GM12873 (cell line): ENCODE measurements around the gene CCDC68.

ENCODE experiments used
- TF ChIP-seq, protein P1 (sequence below): IDR thresholded peaks from 2 replicates; pipeline ENCODE4 v1.5.1; 2012; ENCODE audit warnings: low read depth, mild to moderate bottlenecking, moderate library complexity, low read length, control low read depth; ENCODE audit not compliant: insufficient read depth; ENCODE audit errors: missing control alignments

The CCDC68 gene

GRCh38 chr18:54931152-54931551, 28.1 kb downstream of the CCDC68 start:
- TF ChIP-seq, protein P1, sequence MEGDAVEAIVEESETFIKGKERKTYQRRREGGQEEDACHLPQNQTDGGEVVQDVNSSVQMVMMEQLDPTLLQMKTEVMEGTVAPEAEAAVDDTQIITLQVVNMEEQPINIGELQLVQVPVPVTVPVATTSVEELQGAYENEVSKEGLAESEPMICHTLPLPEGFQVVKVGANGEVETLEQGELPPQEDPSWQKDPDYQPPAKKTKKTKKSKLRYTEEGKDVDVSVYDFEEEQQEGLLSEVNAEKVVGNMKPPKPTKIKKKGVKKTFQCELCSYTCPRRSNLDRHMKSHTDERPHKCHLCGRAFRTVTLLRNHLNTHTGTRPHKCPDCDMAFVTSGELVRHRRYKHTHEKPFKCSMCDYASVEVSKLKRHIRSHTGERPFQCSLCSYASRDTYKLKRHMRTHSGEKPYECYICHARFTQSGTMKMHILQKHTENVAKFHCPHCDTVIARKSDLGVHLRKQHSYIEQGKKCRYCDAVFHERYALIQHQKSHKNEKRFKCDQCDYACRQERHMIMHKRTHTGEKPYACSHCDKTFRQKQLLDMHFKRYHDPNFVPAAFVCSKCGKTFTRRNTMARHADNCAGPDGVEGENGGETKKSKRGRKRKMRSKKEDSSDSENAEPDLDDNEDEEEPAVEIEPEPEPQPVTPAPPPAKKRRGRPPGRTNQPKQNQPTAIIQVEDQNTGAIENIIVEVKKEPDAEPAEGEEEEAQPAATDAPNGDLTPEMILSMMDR, result no peak

- TF ChIP-seq, protein P1, result no peak
Observed at GRCh38 chr18:54928236-54928635, 31.0 kb downstream of the CCDC68 start.

DNA sequence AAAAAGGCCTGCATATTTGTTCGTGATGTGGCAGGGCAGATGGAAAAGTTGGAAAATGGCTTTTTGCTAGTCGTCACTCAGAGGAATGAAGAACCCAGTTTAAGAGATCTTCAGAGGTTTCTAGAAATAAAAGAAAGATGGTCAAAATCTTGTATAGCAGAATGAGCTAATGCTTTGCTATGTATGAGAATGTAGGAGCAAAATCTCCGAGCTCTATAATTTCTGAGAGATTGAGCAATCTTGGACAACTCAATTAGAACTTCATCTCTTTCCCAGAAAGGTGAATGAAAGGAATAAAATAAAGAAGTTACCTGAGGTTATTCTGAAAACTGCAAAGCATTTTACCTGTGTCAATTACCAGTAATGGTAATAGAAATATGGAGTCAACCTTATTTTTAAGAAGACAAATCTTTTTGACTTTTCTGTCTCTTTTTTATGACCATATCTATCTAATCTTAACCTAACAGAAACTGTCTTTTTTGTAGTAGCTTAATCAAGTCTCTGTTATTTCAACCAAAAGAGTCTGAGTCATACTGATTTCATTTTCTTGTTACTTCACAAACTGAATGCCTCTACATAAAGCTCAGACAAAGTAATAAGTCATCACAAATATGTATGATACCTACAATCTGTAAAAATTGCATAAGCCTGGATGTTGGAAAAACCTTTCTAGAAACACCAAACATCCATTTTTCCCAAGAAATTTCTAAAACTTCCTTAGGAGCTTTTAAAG, 32.5 kb downstream of the CCDC68 start:
- TF ChIP-seq, protein P1, result no peak

DNA sequence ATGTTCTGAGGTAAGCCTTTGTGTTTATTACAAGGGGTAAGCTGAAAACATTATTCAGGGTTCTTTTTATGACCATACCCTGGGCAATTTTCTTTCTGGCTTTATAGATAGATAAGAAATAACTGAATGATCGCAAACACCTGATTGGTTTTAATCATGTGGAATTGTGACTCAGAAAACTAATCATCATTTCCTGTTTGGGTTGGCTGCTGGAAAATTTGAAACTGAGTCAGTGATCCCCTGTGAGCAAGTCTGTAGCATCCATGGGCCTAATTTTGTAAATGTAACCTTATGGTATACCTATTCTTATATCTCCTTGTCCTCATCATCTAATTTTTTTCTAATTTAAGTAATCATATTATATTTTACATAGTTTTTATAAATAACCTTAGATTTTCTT, 34.3 kb downstream of the CCDC68 start:
- TF ChIP-seq, protein P1, result no peak

DNA sequence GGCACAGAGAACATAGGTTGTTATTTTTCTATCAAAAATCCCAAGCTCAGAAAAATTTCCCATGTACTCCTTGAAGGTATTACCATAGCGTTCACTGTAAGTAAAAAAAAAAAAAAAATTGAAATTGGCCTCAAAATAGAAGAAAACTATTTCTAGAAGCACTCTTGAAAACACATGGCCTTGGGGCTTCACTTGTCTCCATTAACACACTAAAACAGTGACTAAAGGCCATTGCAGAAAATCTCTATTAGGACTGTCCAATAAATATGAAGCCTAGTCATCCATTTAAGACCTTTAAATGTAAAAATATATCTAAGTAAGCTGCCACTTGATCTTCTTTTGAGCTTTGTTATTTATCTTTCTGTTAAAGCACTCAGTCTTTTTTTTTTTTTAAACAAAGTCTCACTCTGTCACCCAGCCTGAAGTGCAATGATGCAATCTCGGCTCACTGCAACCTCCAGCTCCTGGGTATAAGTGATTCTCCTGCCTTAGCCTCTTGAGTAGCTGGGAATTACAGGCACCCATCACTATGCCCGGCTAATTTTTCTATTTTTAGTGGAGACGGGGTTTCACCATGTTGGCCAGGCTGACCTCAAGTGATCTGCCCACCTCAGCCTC, 35.8 kb downstream of the CCDC68 start:
- TF ChIP-seq, protein P1, result no peak

GRCh38 chr18:54919412-54919811, 39.8 kb downstream of the CCDC68 start:
- TF ChIP-seq, protein P1, result no peak

DNA sequence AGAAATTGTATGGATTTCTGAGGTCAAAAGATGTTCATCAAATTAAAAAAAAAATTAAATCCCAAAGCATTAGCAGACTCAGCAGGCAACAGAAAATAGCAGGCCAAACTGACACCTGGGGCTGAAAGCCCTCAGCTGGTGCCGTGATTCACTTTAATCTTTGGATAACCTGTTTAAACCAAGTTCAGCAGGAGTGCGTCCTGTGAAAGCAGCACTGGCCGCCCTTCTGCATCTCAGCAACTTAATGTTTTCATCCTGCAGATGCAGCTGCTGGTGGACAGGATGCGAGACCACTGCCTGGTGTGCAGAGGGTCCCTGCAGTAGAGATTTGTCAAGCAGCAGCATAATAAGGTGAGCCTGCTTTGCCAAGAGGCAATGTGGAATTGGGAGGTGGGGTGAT, 41.2 kb downstream of the CCDC68 start:
- TF ChIP-seq, protein P1, result no peak
